HL-60/S4 treated with phorbol 12-myristate 13-acetate at 8.2 ng/mL for 4 days and 3 days (cell line): ENCODE measurements around the gene PORCN.

Experiments
- in situ Hi-C: fragments of 300-500 bp; cut with MboI; formaldehyde crosslinking; loops from 2 replicates; pipeline ENCODE4 v1.15.0; 2022; ENCODE audit warnings: low sequenced_read_pairs

Gene PORCN

DNA sequence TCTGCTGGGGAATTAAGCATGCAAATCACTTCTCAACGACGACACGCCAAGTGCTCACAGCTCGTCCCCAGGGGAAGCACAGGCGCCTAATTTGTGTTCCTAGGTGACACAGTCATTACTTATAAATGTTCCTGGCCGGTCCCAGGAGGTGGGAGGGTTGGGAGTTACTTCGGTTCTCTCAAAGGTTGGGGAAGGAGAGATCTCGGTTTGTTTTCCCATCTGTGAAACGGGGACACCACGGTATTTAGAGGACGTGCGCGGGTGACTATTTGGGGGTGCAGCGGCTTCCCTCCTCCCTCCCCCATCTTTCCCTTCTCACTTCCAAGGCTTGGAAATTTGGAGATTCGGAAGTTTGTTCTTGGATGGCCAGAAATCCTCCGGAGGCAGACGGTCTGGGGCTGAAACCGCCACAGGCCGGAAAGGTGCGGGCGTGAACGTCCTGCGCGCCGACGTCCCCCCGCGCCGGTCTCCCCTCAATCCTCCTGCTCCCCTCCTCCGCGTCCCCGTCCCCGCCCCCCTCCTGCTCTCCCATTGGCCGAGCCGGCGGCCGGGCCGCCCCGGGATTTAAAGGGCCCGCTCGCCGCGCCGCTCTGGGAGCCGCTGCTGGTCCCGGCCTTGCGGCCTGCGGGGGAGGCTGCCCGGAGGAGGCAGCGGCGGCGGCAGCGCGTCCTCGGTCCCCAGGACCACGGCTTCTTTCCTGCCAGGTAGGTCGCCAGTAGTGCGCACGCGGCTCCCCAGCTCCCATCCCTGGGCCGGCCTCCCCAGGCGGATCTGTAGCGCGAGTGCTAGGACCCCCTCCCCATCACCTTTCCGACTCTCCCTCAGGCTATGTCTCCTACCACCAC, at the start of gene PORCN:
Gene PORCN, plus strand, starts transcription at position 593 of the 845 bp plus-strand sequence. CDS start 829 bp downstream, outside the sequence.
- in situ Hi-C loops: no loop called here

DNA sequence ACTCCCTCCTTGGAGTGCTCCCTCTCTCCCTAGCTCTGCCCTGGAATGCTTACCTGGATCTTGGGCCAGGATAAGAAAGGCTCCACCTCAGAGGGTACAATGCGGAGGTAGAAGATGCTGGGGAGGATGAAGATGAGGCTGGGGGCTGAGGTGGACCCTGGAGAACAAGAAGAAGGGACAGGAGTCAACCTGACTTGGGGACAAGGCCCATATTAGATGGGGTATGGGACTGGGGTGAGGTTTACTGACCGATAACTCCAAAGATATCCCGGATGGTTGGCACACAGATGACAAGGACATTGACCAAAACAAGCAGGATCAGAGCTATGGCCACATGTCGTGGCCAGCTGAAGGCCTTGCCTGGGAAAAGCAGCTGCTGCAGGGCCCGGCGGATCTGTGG, 49.3 kb upstream of the PORCN start:
- in situ Hi-C loops: no loop called here

DNA sequence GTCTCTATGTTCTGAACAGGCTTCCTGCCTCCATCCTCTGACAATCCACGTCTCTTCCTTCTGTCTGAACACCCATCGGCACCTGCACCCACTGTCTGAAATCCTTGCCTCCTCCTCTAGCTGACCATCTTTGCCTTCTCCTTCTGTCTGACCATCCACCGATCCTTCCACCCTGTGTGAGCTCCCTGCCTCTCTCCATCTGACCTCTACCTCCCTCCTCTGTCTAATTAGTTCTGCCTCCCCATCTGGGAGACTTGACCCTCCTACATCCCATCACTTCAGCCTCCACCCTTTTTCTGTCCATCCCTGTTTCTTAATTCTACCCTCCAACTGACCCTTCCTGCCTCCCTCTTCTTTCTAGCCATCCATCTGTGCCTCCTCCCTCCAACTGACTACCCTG, 48.8 kb upstream of the PORCN start:
- in situ Hi-C loops: no loop called here

DNA sequence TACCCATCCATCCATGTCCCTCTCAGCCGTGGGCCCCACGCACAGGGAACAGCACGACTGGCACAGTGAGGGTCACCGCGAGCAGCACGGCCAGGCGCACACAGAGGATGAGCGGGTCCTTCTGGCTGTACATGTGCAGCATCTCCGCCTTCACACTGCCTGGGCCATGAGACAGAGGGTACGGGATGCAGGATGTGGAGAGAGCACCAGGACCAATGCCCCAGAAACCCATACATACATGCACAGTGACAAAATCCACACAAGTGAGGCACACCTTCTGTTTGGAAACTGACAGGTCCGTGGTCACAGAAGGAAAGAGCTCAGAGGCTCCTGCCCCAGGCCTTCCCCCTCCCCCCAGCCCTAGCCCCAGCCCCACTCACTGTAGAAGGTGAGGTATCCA, 48.2 kb upstream of the PORCN start:
- in situ Hi-C loops: no loop called here

DNA sequence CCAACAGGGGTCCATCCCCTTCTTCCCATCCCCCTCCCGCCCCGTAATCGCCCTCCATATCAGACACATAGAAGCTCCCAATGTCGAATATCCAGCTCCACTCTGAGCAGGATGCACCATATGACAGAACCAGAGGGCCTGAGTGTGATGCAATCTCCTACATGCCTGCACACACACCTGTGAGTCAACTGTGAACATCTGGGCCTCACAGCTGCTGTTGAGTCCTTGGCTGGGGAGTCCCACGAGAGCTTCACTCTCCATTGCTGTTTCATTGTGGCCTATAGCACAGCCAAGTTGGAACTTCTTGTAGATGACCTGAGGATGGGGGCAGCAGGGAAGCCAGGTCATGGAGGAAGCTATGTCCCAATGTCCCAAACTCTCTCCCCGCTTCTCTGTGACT, 47.0 kb upstream of the PORCN start:
- in situ Hi-C loops: no loop called here

DNA sequence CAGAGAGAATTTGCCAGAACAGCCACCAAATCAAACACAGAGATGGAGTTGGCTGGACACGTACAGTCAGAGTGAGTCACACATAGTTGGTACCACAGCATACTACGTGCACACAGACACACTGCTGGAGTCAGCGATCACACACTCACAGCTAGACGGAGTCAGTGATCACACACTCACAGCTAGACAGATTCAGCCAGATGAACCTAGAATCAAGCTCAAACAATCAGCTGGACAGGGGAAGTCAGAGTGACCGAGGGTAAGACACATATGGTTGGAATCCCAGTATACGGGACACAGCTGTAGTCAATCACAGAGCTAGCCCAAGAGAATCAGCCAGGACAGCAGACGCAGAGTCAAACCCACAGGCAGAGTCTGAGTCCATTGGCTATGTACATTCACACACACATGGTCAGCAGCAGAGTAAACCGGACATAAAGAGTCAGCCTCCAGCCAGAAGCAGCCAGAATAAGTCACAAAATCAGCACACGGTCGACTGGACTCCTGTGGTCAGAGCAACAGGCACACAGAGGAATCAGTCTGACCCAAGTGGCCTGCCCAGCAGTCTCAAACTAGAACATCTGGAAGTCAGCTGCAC, 43.4 kb upstream of the PORCN start:
- in situ Hi-C loops: no loop called here

DNA sequence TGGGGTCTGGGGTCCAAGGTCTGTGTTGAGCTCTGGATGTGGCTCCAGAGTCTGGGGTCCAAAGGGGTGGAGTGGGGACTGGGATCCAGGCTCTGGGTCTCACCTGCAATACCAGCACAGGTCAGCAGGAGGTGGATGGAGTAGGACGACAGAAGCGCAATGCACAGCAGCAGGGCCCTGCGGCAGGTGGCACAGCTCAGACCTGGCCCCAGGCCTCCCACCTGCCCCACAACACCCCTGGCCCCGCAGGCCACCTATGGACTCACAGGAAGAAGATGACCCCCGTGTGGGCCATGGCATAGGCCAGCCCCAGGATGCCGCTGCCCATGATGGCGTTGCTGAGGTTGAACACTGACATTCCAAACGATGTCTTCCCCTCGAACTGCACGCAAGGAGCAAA, 42.1 kb upstream of the PORCN start:
- in situ Hi-C loops: no loop called here

DNA sequence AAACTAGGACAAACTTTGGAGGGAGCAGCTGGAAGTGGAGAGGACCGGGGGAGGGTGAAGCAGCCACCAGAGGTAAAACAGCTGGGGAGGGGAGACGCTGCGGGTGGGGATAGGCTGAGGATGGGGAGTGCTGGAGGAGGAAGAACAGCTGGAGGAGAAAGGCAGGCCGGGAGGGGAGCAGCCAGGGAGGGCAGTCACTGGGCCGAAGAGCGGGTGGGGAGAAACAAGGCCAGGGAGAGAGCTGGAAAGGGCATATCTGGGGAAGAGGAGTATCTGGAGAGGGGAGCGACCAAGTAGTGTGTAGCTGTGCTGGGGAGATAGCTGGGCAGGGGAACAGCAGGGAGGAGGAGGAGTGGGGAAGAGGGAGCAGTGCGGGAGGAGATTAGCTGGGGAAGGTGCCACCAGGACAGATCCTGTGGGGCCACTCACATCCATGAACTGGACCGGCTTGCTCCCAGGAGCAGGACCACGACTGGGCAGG, 41.5 kb upstream of the PORCN start:
- in situ Hi-C loops: no loop called here

DNA sequence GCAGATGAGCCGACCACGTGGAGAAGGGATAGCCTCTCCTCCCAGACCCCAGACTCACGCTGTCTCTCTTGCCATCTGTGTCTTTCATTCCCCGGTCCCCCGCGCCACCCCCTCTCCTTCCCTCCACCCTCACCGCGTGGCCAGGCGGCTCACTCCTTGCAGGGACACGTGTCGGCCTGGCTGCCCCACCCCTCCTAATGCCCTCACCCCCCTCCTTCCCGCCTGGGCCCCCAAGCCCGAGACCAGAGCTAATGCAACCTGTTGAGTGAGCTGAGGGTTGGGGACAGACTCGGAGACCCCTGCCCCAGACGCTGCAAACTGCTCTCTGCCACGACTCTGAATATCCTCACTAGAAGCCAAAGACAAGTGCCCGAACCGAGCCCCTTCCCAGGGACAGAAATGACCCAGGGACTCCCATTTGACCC, 40.5 kb upstream of the PORCN start:
- in situ Hi-C loops: no loop called here

DNA sequence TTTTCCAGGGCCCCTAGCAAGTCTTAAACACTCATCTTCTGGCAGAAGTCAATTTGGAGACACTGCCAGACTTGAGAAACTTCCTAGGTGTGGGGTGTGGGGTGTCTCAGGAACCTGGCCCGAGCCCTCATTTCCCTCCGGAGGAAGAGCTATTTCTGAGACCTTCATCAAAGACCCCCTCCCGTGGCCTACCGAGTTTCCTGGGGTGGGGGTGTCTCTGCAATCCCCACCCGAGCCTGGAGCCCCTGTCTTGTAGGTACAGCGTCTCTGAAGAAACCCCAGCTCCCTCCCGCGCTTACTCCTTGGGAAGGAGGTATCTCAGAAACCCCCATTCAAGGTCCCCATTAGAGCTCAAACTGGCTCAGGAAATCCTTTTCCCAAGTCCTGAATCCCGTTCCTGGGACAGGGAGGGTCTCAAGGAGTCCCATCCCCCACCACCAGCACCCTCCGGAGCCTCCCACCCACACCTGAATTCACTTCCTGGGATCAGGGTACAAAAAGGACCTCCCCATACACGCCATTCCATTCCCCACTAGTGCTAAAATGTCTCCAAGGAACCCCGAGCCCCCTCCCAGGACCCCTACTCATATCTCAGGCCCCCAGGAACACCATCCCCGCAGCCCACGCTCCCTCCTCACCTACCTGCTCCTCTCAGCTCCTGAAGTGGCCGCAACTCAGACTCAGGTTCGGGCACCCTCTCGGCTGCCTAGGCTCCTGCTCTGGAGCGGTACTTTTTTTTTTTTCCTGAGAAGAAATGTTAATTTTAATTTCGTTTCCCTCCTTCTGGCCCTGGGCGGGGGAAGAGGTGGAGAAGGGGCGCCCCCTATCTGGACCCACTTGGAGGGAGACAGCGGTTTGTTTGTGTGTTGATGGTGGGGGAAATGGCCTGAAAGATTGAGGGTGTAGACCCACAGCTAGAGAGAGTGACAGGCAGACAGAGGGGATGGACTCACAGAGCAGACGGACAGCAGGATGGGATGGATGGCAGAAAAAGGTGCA, 39.8 kb upstream of the PORCN start:
- in situ Hi-C loops: no loop called here

DNA sequence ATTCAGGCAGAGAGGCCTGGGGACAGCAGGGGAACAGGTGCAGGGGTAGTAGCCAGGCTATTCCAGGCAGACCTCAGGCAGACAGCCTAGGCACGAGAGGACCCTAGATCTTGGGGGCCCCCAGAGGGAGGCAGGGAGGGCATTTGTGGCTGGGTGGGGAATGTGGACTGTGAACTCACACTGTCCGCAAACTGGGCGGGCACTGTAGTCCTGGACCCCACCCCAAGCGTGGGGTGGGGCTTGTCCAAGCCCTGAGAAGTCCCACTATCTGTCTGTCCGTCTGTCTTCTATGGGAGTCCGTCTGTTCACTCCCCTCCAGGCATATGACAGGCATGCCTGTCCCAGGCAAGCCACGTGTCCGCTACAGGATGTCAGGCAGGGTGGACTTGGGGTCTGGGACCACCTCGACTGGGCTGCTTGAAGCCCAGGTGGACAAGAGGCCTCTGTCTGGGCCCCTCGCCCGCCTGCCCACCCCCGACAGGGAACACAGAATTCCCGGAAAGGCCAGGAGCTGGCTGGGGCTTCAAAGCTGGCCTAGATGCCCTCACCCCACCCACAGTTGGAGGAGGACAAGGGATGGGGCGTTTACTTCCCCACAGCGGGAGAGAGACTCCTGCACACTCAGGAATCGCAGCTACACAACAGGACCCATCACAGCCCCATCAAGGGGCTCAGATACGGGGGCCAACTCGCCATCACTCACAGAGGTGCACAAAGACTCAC, 38.5 kb upstream of the PORCN start, which contains the start of gene SLC38A5:
Gene SLC38A5, minus strand, starts transcription at position 151 of the 723 bp plus-strand sequence. CDS start 2,336 bp downstream, outside the sequence.
- in situ Hi-C loops: no loop called here

DNA sequence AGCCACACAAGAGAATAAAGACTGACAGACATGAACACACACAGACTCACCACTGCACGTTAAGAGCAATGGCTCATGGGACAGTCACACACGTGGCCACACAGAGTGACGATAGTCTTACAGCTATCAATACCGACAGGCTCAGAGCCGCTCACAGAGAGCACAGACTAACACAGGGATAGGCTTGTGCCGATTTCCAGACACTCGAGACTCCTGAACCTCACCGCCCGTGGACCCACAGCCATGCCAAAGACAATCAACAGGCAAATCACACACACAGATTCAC, 38.0 kb upstream of the PORCN start:
- in situ Hi-C loops: no loop called here

DNA sequence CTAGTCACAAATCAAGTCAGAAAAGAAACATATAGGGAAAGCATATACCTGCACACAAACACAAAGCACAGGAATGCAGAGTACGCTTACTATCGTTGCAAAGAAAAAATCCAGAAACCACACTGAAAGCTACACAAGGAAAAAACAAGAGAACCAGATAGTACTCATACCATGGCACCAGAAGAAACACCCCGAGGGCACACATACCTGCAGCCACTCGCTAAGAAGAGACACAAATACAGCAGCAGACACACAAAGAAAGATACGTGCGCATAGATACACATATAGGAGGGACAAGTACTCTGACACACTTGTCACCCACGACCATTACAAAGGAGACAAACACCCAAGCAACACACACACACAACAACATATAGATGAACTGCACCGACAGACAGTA, 37.3 kb upstream of the PORCN start:
- in situ Hi-C loops: no loop called here

DNA sequence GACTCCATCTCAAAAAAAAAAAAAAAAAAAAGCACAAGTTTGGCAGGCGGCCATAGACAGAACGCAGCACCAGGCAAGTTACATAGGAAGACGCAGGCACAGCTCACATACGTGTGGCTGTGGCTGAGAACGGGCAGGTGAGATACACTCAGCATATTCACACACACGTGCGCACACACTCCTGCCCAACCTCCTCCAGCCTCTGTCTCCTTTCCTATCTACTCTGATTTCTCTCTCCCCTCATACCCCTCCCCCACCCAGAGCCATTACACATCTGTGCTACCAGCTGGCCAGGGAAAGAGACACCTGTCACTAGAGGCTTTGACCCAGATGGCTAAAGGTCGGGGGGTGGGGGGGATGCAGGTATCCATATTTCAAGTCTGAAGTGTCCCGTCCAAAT, 36.6 kb upstream of the PORCN start:
- in situ Hi-C loops: no loop called here

DNA sequence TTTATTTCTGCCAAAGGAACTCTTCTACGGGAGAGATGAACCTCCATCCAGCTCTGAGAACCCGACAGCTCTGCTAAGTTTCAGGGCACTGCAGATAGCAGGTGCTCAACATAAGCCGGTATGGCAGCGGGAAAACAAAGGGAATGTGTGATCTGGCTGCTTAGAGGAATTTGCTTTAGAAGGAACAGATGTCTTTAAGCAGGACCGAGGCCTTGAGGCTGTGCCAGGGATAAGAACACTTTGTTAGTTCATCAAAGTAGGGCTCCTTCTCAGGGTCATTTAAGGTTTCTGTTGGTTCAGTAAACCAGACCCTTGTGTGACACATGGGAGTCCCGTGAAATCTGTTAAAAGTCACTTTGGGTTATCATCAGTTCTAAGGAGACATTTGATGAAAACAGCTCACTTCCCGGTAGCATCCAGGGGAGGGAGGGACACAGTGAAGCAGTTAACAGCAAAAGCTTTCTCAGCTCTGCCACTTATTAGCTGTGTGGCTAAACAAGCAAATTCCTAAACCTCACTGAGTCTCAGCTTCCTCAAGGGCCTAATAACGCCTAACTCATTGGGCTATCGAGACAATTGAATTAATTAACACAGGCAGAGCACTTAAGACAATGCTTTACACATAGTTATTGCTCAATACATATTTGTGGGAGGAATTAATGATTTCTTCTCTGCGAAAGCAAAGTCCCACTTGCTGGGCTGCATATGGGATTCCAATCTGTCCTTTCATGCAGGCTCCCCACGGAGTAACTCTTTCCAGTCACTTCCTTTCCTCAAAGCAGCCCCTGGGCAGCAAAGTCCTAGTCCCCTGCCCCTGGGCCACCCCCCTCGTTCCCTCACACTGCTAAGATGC, 35.7 kb upstream of the PORCN start:
- in situ Hi-C loops: no loop called here

DNA sequence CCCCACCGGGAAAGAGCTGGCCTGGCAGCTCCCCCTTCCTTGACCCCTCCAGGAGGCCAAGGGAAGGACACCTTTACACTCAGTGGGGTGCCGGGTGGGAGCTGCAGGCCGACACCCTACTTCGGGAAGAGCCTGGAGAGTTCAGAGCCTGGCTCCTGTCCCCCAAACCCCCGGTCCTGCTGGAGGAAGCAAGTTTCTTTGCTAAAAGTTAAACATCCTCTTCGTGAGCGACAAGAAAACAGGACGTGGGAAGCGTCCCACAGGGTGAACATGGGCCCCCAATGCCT, 35.1 kb upstream of the PORCN start:
- in situ Hi-C loops: no loop called here

DNA sequence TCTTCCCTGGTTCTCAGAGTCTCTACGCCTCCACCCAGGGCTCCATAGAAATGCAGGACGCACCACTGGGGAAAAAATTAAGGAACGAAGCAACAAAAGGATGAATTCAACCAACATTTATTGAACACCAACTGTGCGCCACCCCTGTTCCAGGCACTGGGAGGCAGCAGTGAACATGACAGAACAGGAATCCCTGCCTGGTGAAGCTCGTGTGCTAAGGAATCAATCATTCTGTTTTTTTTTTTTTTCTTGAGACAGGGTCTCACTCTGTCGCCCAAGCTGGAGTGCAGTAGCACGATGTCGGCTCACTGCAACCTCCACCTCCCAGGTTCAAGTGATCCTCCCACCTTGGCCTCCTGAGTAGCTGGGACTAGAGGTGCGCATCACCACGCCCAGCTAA, 34.7 kb upstream of the PORCN start:
- in situ Hi-C loops: no loop called here

DNA sequence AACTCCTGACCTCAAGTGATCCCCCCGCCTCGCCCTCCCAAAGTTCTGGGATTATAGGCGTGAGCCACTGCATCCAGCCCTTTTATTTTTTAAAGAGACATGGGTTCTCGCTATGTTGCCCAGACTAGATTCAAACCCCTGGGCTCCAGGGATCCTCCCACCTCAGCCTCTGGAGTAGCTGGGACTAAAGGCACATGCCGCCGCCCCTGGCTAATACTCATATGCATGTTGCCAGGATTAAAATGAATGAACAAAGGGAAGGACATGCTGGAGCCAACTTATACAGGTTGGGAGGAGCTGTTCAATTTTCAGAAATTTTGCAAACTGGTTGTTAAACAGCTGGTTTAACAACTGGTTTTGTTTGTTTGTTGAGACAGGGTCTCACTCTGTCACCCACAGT, 34.2 kb upstream of the PORCN start:
- in situ Hi-C loops: no loop called here

DNA sequence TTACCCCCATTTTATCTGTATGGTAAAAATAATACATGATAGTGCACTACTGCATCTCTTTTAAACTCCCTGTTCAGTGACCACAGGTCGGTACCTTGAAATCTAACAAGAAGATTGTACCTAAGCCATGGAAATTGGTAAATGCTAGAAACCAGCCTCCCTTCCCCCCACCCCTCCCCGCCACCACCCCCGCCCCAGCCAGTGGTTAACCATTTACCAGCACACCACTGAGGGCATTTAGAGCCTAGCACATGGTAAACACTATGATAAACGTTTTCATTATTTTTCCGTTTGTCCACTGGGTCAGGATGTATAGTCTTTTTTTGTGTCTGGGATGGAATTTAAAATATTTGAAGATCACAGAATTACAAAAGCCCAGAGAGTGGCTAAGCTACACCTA, 33.5 kb upstream of the PORCN start:
- in situ Hi-C loops: no loop called here
